Stomach (tissue), 9 donors: ENCODE measurements around the gene DFFB. TPM values are rescaled to one million over a fixed set of nuclear protein-coding genes. Genes with fewer than 3 reads are reported as not detected.

ENCODE experiments used
- DNase-seq, 2 donors: peaks; one replicate each; pipeline versions ENCODE4 v3.0.0 to v3.0.0-alpha.2; 2013 to 2019
- H3K27ac ChIP-seq, 5 donors: fragments of 200-600 bp in 4 of 5; sonication (generic) in 4 of 5; one replicate each; pipeline ENCODE4 v1.5.1; 2013 to 2019; ENCODE audit warnings: mild to moderate bottlenecking in 1 of 5, moderate library complexity in 1 of 5
- H3K27me3 ChIP-seq, 3 donors: fragments of 200-600 bp; sonication (generic); one replicate each; pipeline ENCODE4 v1.5.1; 2017 to 2019; ENCODE audit warnings: mixed run types in 1 of 3
- H3K36me3 ChIP-seq, 4 donors: fragments of 200-600 bp; sonication (generic); 1 replicate in 3 of 4; 2 replicates in 1 of 4; pipeline ENCODE4 v1.5.1; 2016 to 2019
- H3K4me1 ChIP-seq, 4 donors: fragments of 200-600 bp; sonication (generic); one replicate each; pipeline ENCODE4 v1.5.1; 2016 to 2019
- H3K4me3 ChIP-seq, 4 donors: fragments of 200-600 bp; sonication (generic) in 3 of 4; one replicate each; pipeline ENCODE4 v1.5.1; 2016 to 2019; ENCODE audit warnings: mild to moderate bottlenecking in 1 of 4
- H3K9me3 ChIP-seq, 4 donors: fragments of 200-600 bp; sonication (generic); one replicate each; pipeline ENCODE4 v1.5.1; 2016 to 2019
- EP300 ChIP-seq: sonication (generic); formaldehyde crosslinking; IDR thresholded peaks from one replicate; pipeline ENCODE4 v1.6.1; 2017; ENCODE audit warnings: antibody characterized with exemption
- POLR2A ChIP-seq, 4 donors: fragments of 450-650 bp; IDR thresholded peaks; one replicate each; pipeline ENCODE4 v1.6.1; 2016; ENCODE audit warnings: antibody characterized with exemption in 4 of 4, control low read depth in 2 of 4, mild to moderate bottlenecking in 1 of 4, moderate library complexity in 1 of 4
- POLR2AphosphoS5 ChIP-seq, 3 donors: sonication (generic); formaldehyde crosslinking; IDR thresholded peaks; one replicate each; pipeline ENCODE4 v1.6.1; 2016; ENCODE audit warnings: antibody characterized with exemption in 3 of 3
- WGBS, 5 donors: extraction: QIAGEN DNeasy Blood & Tissue Kit in 3 of 5; methylation state at CpG; one replicate each; pipeline versions ENCODE4 v1.1.5 to v1.1.7; 2013 to 2018; 5-methylcytosine and 5-hydroxymethylcytosine counted together
- intact Hi-C: fragments of 100-400 bp; cut with DNase I; formaldehyde crosslinking; loops from one replicate; pipeline ENCODE4 v1.15.1; 2023; ENCODE audit warnings: low total_unique reads
- polyA plus RNA-seq, 3 donors: library from polyadenylated mRNA; stranded (reverse); fragments of 200-250 nt; gene quantifications; one replicate each; pipeline ENCODE4 v1.2.3, GENCODE V29; 2013
- total RNA-seq, 5 donors: library from RNA; depleted of rRNA; stranded (reverse); fragments of >200 nt; gene quantifications; one replicate each; pipeline versions ENCODE4 v1.1.0 to v1.2.3, GENCODE V29; 2014 to 2016
- TF ChIP-seq, protein P1 (sequence below), 7 experiments: fragments of 450-650 bp in 4 of 7; fragments of 200-600 bp in 3 of 7; sonication (generic) in 3 of 7; IDR thresholded peaks; one replicate each; pipeline ENCODE4 v1.5.1; 2016 to 2019; ENCODE audit warnings: antibody characterized with exemption in 7 of 7, control low read depth in 2 of 7, mild to moderate bottlenecking in 1 of 7
- donor health status: healthy with polysubstance abuse.
- donor health status: Bipolar disorder and iron deficiency.
- donor health status: healthy.

DFFB gene
- total and polyA plus RNA-seq, 8 donors: 1.2 to 9.3 (median 4.8) TPM

DNA sequence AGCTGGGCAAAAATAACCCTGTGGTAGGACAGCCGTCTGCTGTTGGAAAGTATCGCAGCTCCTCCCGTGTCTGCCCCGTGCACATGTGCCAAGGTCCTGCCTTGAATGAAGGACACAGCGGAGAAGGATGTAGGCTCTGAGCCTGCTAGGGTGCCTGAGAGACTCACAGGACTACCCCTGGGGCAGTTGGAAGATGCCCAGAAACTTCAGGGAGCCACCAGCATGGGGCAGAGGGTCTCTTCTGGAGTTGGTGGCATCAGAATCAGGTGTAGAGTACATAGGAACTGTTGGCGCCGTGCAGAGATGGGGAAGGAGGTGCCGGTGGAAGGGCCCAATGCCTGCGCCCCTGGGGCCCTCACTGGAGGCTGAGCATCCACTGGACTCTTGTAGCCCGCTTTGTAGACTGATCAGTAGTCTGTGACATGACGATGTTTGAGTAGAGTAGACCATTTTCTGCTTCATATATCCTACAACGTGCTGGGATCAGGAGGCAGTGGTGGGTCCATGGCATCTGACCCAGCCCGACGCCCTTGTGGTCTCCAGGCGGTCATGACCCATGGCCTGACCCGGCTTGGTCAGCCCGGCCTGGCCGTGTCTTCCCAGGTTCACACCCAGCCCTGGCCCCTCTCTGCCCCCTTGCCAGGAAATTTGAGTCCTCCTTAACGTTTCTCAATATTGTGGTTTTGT is 48.1 kb downstream of the DFFB start:
- no peak overlapping the region for H3K27ac ChIP-seq
- 91 to 94% (median 92%) methylated on average over 19 of the region's 19 CpGs for WGBS, 5 donors
- H3K9me3 ChIP-seq: no peaks in the 10 kb centered on the region
- H3K27me3 ChIP-seq: peaks cover 0 to 7% (median 0%) of the 10 kb centered on the region in 3 donors
- intact Hi-C loops: no loop called here
- no peak for DNase-seq
- no peak overlapping the region for H3K4me3 ChIP-seq
- no peak for TF ChIP-seq EP300
- H3K4me1 ChIP-seq: peaks cover 3 to 26% (median 7%) of the 10 kb centered on the region in 4 donors
- no peaks in the 10 kb centered on the region for H3K36me3 ChIP-seq

DNA sequence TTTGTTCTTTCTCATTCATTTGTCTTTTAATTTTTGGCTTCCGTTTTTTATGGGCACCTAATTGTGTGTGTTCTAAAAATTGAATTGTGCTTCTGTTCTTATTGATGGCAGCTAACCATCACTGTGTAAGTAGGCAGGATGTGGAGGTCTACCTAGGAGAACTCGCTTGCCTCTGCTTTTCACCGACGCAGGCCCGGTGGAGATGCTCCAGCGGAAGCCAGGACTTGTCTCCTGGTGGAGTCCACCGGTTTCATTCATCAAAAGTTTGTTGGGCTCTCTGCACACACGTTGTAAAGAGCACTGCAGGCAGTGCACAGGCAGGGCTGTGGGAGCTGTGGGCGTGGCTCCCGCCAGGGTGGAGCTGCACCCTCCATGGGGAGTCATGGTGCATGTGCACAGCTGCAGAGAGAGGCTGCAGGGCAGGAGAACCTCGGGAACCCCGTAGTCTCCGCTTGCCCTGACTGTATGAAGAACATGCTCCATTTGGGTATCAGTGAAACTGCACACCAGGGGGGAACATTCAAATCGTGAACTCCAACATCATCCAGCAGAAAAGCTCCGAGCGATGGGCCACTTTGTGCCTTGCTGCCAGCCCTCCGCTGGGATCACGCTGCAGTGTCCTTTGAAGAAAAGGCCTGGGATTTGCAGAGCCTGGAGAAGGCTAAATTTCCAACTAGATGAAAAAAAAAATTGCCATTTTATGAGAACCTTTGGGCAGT is 48.8 kb downstream of the DFFB start:
- Histone ChIP-seq H3K27me3 (peaks cover 0 to 14% (median 5%) of the 10 kb centered on the region in 3 donors), H3K4me1 (peaks cover 4 to 33% (median 13%) of the 10 kb centered on the region in 4 donors), H3K27ac (no peak overlapping the region), H3K4me3 (no peak overlapping the region), H3K36me3 (no peaks in the 10 kb centered on the region), H3K9me3 (no peaks in the 10 kb centered on the region)
- no peak for TF ChIP-seq POLR2A (IDR thresholded peaks at IDR 0.05)
- TF ChIP-seq POLR2AphosphoS5 (IDR thresholded peaks at IDR 0.05): no peak
- no peak for TF ChIP-seq EP300
- TF ChIP-seq, protein P1, sequence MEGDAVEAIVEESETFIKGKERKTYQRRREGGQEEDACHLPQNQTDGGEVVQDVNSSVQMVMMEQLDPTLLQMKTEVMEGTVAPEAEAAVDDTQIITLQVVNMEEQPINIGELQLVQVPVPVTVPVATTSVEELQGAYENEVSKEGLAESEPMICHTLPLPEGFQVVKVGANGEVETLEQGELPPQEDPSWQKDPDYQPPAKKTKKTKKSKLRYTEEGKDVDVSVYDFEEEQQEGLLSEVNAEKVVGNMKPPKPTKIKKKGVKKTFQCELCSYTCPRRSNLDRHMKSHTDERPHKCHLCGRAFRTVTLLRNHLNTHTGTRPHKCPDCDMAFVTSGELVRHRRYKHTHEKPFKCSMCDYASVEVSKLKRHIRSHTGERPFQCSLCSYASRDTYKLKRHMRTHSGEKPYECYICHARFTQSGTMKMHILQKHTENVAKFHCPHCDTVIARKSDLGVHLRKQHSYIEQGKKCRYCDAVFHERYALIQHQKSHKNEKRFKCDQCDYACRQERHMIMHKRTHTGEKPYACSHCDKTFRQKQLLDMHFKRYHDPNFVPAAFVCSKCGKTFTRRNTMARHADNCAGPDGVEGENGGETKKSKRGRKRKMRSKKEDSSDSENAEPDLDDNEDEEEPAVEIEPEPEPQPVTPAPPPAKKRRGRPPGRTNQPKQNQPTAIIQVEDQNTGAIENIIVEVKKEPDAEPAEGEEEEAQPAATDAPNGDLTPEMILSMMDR (IDR thresholded peaks at IDR 0.05): no peak
- no peak for DNase-seq
- WGBS, 5 donors: 79 to 83% (median 80%) methylated on average over 17 to 18 of the region's 18 CpGs
- intact Hi-C loops: no loop called here

DNA sequence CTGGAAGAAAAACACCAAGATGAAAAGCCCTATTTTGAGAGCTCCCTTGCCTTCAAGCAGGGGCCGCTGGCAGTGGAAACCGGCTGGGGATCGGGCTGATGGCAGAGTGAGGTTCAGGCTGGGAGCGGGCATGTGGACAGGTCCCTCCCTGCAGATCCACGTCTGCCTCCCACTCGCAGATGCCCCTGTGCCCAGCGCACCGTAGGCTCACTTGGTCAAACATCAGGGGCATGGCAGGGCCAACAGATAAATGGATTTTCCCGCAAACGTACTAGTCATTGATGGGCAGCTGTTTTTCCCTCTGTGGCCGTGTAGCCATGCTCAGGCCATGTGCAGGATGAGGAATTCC is 49.4 kb downstream of the DFFB start:
- H3K27ac ChIP-seq: no peak overlapping the region
- DNase-seq: no peak
- no peaks in the 10 kb centered on the region for H3K36me3 ChIP-seq
- H3K4me1 ChIP-seq: peaks cover under 1 to 30% (median 12%) of the 10 kb centered on the region in 4 donors
- WGBS, 5 donors: 85 to 93% (median 88%) methylated on average over 11 of the region's 11 CpGs
- intact Hi-C loops: no loop called here
- H3K4me3 ChIP-seq: no peak overlapping the region
- no peaks in the 10 kb centered on the region for H3K9me3 ChIP-seq
- TF ChIP-seq, protein P1 (IDR thresholded peaks at IDR 0.05): no peak
- TF ChIP-seq EP300 (no peak), POLR2AphosphoS5 (IDR thresholded peaks at IDR 0.05) (no peak), POLR2A (IDR thresholded peaks at IDR 0.05) (no peak)
- peaks cover 0 to 20% (median 10%) of the 10 kb centered on the region in 3 donors for H3K27me3 ChIP-seq

DNA sequence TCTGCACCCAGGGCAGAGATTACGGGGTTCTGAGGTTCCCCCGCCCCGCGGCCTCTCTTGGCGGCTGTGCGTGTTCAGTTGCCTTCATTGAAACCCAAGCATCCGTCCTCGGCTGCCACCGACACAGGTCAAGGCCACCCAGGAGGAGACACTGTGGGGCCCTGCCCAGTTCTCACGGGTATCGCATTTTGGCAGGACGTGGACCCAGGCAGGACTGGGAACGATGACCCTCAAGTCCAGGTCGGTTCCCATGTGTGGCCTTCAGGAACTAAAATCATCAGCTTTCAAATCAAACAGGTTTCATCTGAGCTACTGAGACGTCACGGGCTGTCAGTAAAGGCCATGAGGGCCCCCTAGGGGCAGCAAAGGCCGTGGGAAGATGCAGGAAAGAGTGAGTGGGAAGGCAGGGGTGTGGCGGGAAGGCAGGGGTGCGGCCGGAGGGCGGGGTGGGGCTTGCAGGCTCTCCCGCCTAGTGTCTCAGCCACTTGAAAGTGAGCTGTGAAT is 49.8 kb downstream of the DFFB start:
- DNase-seq: no peak
- TF ChIP-seq EP300 (no peak), POLR2AphosphoS5 (IDR thresholded peaks at IDR 0.05) (no peak), POLR2A (IDR thresholded peaks at IDR 0.05) (no peak)
- TF ChIP-seq, protein P1 (IDR thresholded peaks at IDR 0.05): no peak

More for the DNA sequence above, 49.8 kb downstream of the DFFB start:
- 70 to 77% (median 71%) methylated on average over 22 of the region's 22 CpGs for WGBS, 5 donors
- Histone ChIP-seq H3K9me3 (no peaks in the 10 kb centered on the region), H3K36me3 (no peaks in the 10 kb centered on the region), H3K27ac (no peak overlapping the region), H3K27me3 (peaks cover 0 to 24% (median 11%) of the 10 kb centered on the region in 3 donors), H3K4me3 (no peak overlapping the region), H3K4me1 (peaks cover 0 to 25% (median 12%) of the 10 kb centered on the region in 4 donors)
- intact Hi-C loops: no loop called here
